ENCODE measurements around the gene PPP1R16B.
"Not testable (repeated sequence)": the region's sequence is repeated elsewhere in the genome, so short reads cannot be mapped to it uniquely, and the experiment has no call there.

Gene PPP1R16B

GRCh38 chr20:38960187-38960687 lies 154.7 kb downstream of the PPP1R16B start:
- in situ Hi-C loops (cut with MboI; ENCODE audit: low sequenced_read_pairs), result not testable (repeated sequence)

GRCh38 chr20:38961530-38962043 lies 156.1 kb downstream of the PPP1R16B start:
- in situ Hi-C loops (cut with MboI; ENCODE audit: low sequenced_read_pairs), result no loop called here

- in situ Hi-C loops (cut with MboI; ENCODE audit: low sequenced_read_pairs), result no loop called here
Observed at GRCh38 chr20:38962044-38962927, 156.8 kb downstream of the PPP1R16B start, which contains the start of gene DHX35. Gene DHX35 (plus strand): TSS chr20:38962344. CDS start chr20:38962368, 24 bp downstream.

- in situ Hi-C loops (cut with MboI; ENCODE audit: low sequenced_read_pairs), result no loop called here
Observed at GRCh38 chr20:38962928-38963401, 157.5 kb downstream of the PPP1R16B start.

- in situ Hi-C loops (cut with MboI; ENCODE audit: low sequenced_read_pairs), result no loop called here
Observed at GRCh38 chr20:38963745-38964144, 158.2 kb downstream of the PPP1R16B start.

- in situ Hi-C loops (cut with MboI; ENCODE audit: low sequenced_read_pairs), result no loop called here
Observed at GRCh38 chr20:38965264-38965663, 159.8 kb downstream of the PPP1R16B start.

GRCh38 chr20:38968090-38968489 lies 162.6 kb downstream of the PPP1R16B start:
- in situ Hi-C loops (cut with MboI; ENCODE audit: low sequenced_read_pairs), result no loop called here

GRCh38 chr20:38969708-38970107 lies 164.2 kb downstream of the PPP1R16B start:
- in situ Hi-C loops (cut with MboI; ENCODE audit: low sequenced_read_pairs), result no loop called here

GRCh38 chr20:38970302-38970701 lies 164.8 kb downstream of the PPP1R16B start:
- in situ Hi-C loops (cut with MboI; ENCODE audit: low sequenced_read_pairs), result no loop called here
